Measurements from ENCODE around the gene NATD1.
"Not testable (repeated sequence)": the region's sequence is repeated elsewhere in the genome, so short reads cannot be mapped to it uniquely, and the experiment has no call there.

NATD1 gene

DNA sequence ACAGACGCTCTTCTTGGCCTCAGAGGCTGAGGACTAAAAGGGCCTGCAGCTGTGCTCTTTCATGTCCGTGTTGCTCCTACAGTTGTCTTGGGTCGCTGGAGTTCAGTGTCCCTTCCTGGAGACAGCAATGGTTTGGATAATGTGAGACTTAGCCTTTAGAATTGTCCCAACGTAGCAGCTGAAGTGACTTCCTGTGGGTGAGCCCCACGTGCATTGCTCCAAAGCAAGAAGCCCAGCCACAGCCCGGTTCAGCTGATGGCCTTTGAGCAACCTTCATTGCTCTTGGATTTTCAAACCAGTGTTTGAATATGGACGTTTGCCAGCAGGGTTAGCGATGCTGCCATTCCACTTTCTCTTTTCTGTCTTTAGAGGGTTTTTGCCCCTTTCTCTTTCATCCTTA lies 59.0 kb downstream of the NATD1 start:
- no peak overlapping the region for H3K4me3 ChIP-seq (ENCODE audit: low read depth, low read length)
- no peak for TF ChIP-seq CTCF (IDR thresholded peaks at IDR 0.05; ENCODE audit: low read depth, low read length)

GRCh38 chr17:21193031-21193430 lies 60.2 kb downstream of the NATD1 start:
- no peak overlapping the region for H3K4me3 ChIP-seq (ENCODE audit: low read depth, low read length)
- no peak for TF ChIP-seq CTCF (IDR thresholded peaks at IDR 0.05; ENCODE audit: low read depth, low read length)

GRCh38 chr17:21192414-21192813 lies 60.8 kb downstream of the NATD1 start:
- not testable (repeated sequence) for H3K4me3 ChIP-seq (ENCODE audit: low read depth, low read length)

- H3K4me3 ChIP-seq (ENCODE audit: low read depth, low read length): no peak overlapping the region
- TF ChIP-seq CTCF (IDR thresholded peaks at IDR 0.05; ENCODE audit: low read depth, low read length): no peak
Measured at GRCh38 chr17:21191698-21192097, 61.5 kb downstream of the NATD1 start.

DNA sequence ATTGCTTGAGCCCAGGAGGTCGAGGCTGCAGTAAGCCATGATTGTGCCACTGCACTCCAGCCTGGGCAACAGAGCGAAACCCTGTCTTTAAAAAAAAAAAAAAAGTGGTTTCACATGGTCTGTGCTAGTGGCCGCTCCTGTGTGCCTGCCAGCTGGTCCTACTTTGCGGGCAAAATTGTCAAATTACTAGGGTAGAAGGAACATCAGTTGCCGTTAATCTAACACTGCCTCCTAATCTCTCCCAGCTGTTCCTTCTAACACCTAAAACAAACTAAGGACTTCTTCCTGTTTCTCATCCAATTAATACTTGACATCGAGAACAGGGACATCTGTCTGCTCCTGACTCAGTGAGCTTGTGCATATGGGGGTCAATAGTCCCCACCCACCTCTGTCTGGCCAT lies 63.1 kb downstream of the NATD1 start:
- TF ChIP-seq CTCF (IDR thresholded peaks at IDR 0.05; ENCODE audit: low read depth, low read length): no peak
- H3K4me3 ChIP-seq (ENCODE audit: low read depth, low read length): no peak overlapping the region

GRCh38 chr17:21189361-21189760 lies 63.8 kb downstream of the NATD1 start:
- no peak overlapping the region for H3K4me3 ChIP-seq (ENCODE audit: low read depth, low read length)
- no peak for TF ChIP-seq CTCF (IDR thresholded peaks at IDR 0.05; ENCODE audit: low read depth, low read length)

All from WI38 (cell line).